Peyer's patch (tissue), 4 donors: ENCODE data around the gene TMEM200B.

Source experiments
- POLR2A ChIP-seq, 2 donors: fragments of 450-650 bp; IDR thresholded peaks; one replicate each; pipeline ENCODE4 v1.5.1; 2017; ENCODE audit warnings: antibody characterized with exemption in 2 of 2, mild to moderate bottlenecking in 2 of 2, moderate library complexity in 2 of 2
- TF ChIP-seq, protein P1 (sequence below), 6 experiments: fragments of 450-650 bp in 4 of 6; fragments of 200-600 bp in 2 of 6; sonication (generic) in 1 of 6; IDR thresholded peaks; one replicate each; pipeline ENCODE4 v1.5.1; 2017 to 2019; ENCODE audit warnings: antibody characterized with exemption in 6 of 6, mild to moderate bottlenecking in 3 of 6, moderate library complexity in 1 of 6

- TF ChIP-seq, protein P1, sequence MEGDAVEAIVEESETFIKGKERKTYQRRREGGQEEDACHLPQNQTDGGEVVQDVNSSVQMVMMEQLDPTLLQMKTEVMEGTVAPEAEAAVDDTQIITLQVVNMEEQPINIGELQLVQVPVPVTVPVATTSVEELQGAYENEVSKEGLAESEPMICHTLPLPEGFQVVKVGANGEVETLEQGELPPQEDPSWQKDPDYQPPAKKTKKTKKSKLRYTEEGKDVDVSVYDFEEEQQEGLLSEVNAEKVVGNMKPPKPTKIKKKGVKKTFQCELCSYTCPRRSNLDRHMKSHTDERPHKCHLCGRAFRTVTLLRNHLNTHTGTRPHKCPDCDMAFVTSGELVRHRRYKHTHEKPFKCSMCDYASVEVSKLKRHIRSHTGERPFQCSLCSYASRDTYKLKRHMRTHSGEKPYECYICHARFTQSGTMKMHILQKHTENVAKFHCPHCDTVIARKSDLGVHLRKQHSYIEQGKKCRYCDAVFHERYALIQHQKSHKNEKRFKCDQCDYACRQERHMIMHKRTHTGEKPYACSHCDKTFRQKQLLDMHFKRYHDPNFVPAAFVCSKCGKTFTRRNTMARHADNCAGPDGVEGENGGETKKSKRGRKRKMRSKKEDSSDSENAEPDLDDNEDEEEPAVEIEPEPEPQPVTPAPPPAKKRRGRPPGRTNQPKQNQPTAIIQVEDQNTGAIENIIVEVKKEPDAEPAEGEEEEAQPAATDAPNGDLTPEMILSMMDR (IDR thresholded peaks at IDR 0.05): no peak
- TF ChIP-seq POLR2A (IDR thresholded peaks at IDR 0.05): no peak
Observed at GRCh38 chr1:29152046-29152805, 28.5 kb upstream of the TMEM200B start.
